Measurements from ENCODE around the gene ZP1. TPM values are rescaled to one million over a fixed set of nuclear protein-coding genes. Genes with fewer than 3 reads are reported as not detected.

Gene ZP1
- total and polyA plus RNA-seq, 10 of the 15 experiments (the other 5 are each of a cell fraction or from before 2014, with no cell fraction given), result not detected

- CTCF ChIA-PET, result interaction anchor here (2.3 kb wide), 1 partner anchor 27 kb away, joined by 6 read pairs; no protein-coding TSS in a partner anchor
- no peak overlapping the region for H3K4me2 ChIP-seq (ENCODE audit: control insufficient read depth, insufficient read depth)
- RAD21 ChIA-PET (ENCODE audit: unreplicated experiment), result no interaction called here
- BruUV-seq (replicated peaks), result no TSS peak
- POLR2A ChIA-PET, result no interaction called here
- H3K79me2 ChIP-seq (ENCODE audit: control insufficient read depth, insufficient read depth, low read length), result no peaks in the 10 kb centered on the region
- no peak overlapping the region for H2AFZ ChIP-seq (ENCODE audit: control insufficient read depth, low read depth, low read length)
- FAIRE-seq (no peak), ATAC-seq (no peak), DNase-seq (ENCODE audit: low read depth, low spot score) (no peak)
- SMC1A ChIA-PET (ENCODE audit: uncharacterized antibody, unreplicated experiment), result no interaction called here
- no peaks in the 10 kb centered on the region for H3K36me3 ChIP-seq (ENCODE audit: control insufficient read depth in 2 of 2, insufficient read depth in 2 of 2, low read length in 1 of 2)
- TF ChIP-seq CBX3 (IDR thresholded peaks at IDR 0.05; ENCODE audit: borderline replicate concordance, low read depth), result no peak
- H3K4me1 ChIP-seq (ENCODE audit: control insufficient read depth, insufficient read depth, low read length), result 0 out of 2 replicates have a peak, but pooled peaks cover 3% of the 10 kb centered on the region
- 64% methylated on average over 8 of the region's 8 CpGs for WGBS (ENCODE audit: insufficient coverage, insufficient replicate concordance, low lambda C conversion rate, missing lambda C conversion rate)
- H3K4me3 ChIP-seq, result no peak overlapping the region
- no peak overlapping the region for H3K9ac ChIP-seq (ENCODE audit: control insufficient read depth, insufficient read depth, low read length)
- no peaks in the 10 kb centered on the region for H3K9me3 ChIP-seq (replicated peaks; ENCODE audit: control insufficient read depth, insufficient read depth, low read length)
- no peak overlapping the region for H3K27ac ChIP-seq (ENCODE audit: control insufficient read depth, insufficient read depth)
- in situ Hi-C loops (cut with MboI) (no loop called here), intact Hi-C loops (cut with micrococcal nuclease; ENCODE audit: unreplicated experiment) (no loop called here)
- H4K20me1 ChIP-seq (ENCODE audit: control insufficient read depth, insufficient read depth), result no peaks in the 10 kb centered on the region
- no peaks in the 10 kb centered on the region for H3K27me3 ChIP-seq (replicated peaks in 1 of 2; ENCODE audit: control insufficient read depth in 2 of 2, insufficient read depth in 2 of 2, low read length in 1 of 2)
Measured at GRCh38 chr11:60858236-60858635, 9.1 kb upstream of the ZP1 start.

- no peak overlapping the region for H3K4me2 ChIP-seq (ENCODE audit: control insufficient read depth, insufficient read depth)
- intact Hi-C loops (cut with micrococcal nuclease; ENCODE audit: unreplicated experiment), result no loop called here
Measured at GRCh38 chr11:60858731-60859464, 8.4 kb upstream of the ZP1 start.

More at GRCh38 chr11:60858731-60859464, 8.4 kb upstream of the ZP1 start:
- ChIA-PET RAD21 (ENCODE audit: unreplicated experiment) (no interaction called here), CTCF (no interaction called here), POLR2A (no interaction called here), SMC1A (ENCODE audit: uncharacterized antibody, unreplicated experiment) (no interaction called here)
- Histone ChIP-seq H3K27ac (ENCODE audit: control insufficient read depth, insufficient read depth) (no peak overlapping the region), H3K36me3 (ENCODE audit: control insufficient read depth in 2 of 2, insufficient read depth in 2 of 2, low read length in 1 of 2) (no peaks in the 10 kb centered on the region), H3K4me3 (no peak overlapping the region), H3K79me2 (ENCODE audit: control insufficient read depth, insufficient read depth, low read length) (no peaks in the 10 kb centered on the region), H3K4me1 (ENCODE audit: control insufficient read depth, insufficient read depth, low read length) (0 out of 2 replicates have a peak, but pooled peaks cover 3% of the 10 kb centered on the region), H3K9ac (ENCODE audit: control insufficient read depth, insufficient read depth, low read length) (no peak overlapping the region), H3K27me3 (replicated peaks in 1 of 2; ENCODE audit: control insufficient read depth in 2 of 2, insufficient read depth in 2 of 2, low read length in 1 of 2) (no peaks in the 10 kb centered on the region), H2AFZ (ENCODE audit: control insufficient read depth, low read depth, low read length) (no peak overlapping the region), H3K9me3 (replicated peaks; ENCODE audit: control insufficient read depth, insufficient read depth, low read length) (no peaks in the 10 kb centered on the region), H4K20me1 (ENCODE audit: control insufficient read depth, insufficient read depth) (no peaks in the 10 kb centered on the region)
- no TSS peak for BruUV-seq (replicated peaks)
- ATAC-seq (no peak; the same call in 2 of the 3 replicates), FAIRE-seq (no peak), DNase-seq (ENCODE audit: low read depth, low spot score) (no peak)
- 33% methylated on average over 3 of the region's 4 CpGs for WGBS (ENCODE audit: insufficient coverage, insufficient replicate concordance, low lambda C conversion rate, missing lambda C conversion rate)
- peak; percentile 28; the same call in 1 of the 2 replicates for TF ChIP-seq SPI1 (IDR thresholded peaks at IDR 0.05; ENCODE audit: borderline replicate concordance, insufficient read depth, low read depth, low read length)
- no peak for TF ChIP-seq NFXL1 (IDR thresholded peaks at IDR 0.05; ENCODE audit: borderline replicate concordance)
- in situ Hi-C loops (cut with MboI), result no loop called here
